Measurements from ENCODE around the gene ETV6.

Gene ETV6

DNA sequence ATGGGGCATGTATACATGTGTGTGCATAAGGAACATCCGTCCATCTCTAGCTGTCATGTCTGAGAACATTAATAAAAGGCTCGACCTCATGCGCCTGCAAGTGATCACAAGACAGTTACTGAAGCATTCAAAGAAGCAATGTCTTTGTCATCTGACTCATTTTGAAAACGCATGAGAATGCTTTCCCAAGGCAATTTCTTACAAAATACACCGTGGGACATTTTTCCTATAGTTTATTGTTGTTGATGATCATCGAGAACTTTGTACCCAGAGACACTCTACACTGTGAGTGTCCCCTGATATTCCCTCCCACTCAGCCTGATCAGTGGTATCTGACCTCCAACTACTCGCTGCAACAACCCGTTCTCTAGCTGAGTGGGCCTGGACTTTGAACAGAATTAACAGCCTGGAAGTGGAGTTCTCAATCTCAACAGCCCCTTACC lies 68.1 kb downstream of the ETV6 start:
- no peak for DNase-seq (ENCODE audit: low read depth)

DNA sequence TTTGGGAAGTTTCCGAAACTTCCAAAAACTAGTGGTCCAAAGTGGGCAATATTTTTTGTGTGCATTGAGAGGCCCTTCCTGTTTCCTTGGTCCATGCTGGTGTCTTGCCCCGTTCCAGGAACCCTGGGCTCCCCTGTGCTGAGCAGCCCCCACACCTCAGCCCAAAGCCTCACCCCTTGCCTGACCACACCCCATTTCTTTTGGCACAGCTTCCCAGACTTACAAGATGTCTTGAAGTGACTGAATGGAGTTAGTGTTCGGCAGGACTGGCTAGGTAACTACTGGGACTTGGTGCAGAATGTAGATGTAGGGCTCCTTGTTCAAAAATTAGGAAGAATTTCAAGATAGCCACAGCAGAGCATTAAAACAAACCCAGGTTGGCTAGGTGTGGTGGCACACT lies 68.6 kb downstream of the ETV6 start:
- no peak for DNase-seq (ENCODE audit: low read depth)

DNA sequence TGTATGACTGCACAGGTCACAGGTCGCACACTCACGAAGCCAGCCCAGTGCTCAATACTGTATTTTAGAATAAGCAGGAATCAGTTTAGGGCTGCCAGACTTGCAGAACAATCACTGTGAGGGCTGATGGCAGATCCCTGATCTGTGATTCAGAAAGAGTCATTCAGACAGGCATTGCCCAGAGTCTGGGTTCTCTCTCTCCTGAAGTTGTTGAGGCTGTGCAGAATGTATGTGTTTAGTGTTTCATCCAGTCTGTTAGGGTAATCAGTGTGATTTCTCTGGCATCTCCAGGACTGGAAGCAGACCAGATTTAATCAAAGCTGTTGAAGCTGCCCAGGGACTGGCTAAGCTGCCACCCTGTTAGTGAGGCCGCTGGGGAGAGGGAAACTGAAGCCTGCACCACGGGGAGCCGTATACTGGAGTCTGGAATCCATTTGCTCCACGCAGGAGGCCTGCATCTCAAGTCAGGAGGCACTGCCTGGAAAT lies 69.3 kb downstream of the ETV6 start:
- no peak for DNase-seq (ENCODE audit: low read depth)

DNA sequence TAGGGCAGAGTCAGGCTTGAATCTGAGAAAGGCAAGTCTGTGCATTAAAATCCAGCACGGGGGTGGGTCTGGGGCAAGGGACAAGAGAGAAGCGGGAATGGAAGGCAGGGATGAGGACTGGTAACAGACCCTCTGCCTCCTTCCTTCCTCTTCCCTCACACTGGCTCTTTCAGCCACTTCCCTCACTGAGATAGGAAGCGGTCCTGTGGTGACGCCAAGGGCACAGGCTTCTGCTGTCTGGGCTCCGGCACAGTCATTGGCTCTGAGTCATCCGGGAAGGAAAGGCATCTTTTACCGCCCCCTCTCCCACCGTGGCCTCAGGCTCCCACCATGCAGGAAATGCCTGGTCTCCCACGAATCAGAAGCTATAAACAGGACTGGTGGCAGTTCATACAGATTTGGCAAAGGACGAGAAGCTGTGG lies 70.2 kb downstream of the ETV6 start:
- no peak for DNase-seq (ENCODE audit: low read depth)

DNA sequence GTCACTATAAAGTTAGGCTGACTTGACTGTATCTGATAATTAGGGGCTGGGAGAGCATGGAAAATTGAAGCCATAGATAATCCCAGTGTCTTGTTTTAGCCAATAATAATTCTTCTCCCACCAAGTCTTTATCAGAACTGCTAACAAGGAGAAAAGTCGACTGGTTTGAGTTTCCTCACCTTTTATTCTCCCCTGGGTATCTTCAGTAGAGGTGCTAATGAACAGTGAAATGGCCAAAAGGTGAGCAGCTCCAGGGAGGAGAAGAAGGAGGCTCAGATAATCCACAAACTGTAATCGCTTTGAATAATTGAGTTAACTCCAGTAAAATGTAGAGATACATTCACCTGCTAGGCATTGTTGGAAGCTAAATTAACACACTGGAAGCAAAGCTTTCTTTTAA lies 72.6 kb downstream of the ETV6 start:
- DNase-seq (ENCODE audit: low read depth), result no peak

DNA sequence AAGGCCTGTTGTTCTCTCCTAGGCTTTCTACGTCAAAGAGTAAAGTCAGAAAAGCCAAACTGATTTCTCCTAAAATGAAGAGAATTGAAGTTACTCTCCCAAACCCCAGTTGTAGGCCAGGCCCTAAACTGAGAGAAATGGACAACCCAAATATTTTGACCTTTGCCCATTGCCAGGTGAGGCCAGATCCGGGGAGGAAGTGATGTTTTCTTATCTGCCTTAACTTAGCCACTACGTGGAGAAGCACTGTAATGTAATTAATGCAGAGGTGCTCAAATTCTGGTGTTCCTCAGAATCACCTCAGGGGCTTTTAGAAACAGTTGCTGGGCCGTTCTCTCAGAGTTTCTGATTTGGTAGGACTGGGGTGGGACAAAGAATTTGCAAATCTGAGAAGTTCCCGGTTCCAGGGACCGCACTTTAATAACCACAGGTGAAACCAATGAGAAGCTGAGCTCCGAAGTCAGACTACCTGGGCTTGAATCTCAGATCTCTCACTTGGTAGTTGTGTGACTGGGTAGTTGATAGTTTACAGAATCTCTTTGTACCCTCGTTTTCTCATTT lies 73.2 kb downstream of the ETV6 start:
- no peak for DNase-seq (ENCODE audit: low read depth)

DNA sequence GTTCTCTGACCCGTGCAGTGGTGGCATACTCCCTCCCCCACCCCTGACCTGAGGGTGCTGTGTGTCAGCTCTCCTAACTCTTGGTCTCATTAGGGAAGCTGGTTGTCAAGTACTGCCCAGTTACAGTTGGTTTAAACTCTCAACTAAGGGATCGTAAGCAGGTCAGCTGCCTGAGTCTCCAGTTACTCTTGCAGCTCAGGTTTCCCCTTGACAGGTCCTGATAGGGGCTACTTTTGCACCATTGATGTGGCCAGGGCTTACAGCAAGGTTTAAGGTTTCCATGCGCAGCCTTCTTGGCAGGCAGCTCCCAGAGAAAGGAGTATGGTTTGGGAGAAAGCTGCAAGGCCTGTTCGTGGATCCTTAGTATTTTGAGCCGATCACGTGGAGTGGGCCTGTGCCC lies 74.5 kb downstream of the ETV6 start:
- DNase-seq (ENCODE audit: low read depth), result no peak

DNA sequence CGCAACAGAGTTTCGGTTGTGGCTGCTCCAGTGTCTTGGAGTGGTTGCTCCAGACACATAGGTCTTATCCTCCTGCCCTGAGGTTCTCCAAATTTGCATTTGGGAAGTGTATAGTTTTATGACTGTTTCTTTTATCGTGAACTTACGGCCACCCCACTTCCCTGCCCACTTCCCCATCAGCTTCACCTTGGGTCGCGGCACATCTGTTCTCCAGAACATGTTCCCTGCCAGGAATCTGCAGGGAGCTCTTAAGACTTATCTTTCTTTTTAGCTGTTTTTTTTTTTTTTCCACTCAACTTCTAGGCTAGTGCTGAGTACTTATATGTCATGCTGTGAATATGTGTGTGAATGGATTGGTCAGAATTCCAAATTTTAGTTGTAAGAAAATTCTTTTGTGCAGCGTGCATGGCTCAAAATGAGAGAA lies 75.4 kb downstream of the ETV6 start:
- DNase-seq (ENCODE audit: low read depth), result no peak

DNA sequence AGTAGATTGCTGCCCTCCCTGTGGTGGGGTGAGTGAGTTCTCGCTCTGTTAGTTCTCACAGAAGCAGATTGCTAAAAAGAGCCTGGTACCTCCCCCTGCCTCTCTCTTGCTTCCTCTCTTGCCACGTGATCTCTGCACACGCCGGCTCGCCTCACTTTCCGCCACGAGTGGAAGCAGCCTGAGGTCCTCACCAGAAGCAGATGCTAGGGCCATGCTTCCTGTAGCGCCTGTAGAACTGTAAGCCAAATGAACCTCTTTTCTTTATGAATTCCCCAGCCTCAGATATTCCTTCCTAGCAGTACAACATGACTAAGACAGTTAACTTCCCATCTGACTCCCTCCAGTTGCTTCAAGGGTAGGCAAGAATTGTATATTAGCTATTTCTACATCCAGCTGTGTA lies 76.2 kb downstream of the ETV6 start:
- DNase-seq (ENCODE audit: low read depth), result no peak

DNA sequence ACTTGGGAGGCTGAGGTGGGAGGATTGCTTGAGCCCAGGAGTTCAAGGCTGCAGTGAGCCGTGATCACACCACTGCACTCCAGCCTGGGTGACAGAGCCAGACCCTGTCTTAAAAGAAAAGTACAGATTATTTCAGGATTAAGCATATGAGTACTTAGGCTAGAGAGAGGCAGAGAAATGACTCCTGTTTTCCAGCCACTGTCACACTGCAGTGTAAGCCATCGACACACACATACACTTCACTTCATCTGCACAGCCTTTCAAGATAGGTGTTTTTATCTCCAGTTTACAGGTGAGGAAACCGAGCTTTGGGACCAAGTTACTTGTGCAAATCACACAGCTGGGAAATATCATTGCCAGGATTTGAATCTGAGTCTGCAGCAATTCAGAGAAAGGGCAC lies 77.2 kb downstream of the ETV6 start:
- no peak for DNase-seq (ENCODE audit: low read depth)

DNA sequence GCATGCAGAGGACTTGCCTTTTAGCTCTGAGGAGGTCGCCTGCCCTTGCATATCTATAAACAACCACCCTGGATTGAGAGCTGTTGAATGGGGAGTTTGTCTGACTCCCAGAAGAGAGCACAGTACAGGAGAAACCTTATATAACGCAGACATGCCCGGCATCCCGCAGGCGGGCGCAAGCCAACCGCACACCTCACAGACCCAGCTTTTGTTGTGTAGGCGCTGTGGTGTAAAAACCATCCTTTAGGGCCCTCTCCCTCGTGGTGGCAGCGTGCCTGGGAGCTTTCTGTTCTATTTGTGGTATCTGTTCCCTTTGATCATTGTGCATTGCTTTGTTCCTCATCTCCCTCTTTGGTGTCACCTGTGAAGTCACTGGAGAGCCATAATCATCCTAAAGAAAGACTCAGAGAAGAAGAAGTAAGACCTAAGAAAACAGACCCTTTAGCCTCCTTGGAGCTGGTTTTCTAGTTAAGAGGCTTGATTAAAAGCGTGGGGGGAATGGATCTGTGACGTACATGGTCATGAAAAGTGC lies 77.7 kb downstream of the ETV6 start:
- no peak for DNase-seq (ENCODE audit: low read depth)

DNA sequence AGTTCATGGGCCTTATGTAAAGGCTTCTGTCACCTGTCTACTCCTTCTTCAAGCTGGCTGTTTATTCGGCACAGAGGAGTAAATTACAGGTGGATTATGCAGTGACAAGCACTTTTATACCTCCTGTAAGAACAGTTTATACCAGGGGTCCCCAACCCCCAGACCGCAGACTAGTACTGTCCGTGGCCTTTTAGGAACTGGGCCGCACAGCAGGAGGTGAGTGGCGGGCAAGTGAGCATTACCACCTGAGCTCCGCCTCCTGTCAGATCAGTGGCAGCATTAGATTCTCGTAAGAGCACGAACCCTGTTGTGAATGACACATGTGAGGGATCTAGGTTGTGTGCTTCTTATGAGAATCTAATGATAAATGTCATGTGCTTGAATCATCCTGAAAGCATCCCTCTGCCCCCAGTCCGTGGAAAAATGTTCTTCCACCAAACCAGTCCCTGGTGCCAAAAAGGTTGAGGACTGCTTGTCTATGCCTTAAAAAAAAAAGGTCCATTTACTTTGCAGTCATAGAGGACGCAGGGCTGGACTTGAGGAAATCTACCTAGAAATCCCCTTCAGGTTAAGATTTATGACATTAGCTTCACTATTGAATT lies 78.8 kb downstream of the ETV6 start:
- no peak for DNase-seq (ENCODE audit: low read depth)

DNA sequence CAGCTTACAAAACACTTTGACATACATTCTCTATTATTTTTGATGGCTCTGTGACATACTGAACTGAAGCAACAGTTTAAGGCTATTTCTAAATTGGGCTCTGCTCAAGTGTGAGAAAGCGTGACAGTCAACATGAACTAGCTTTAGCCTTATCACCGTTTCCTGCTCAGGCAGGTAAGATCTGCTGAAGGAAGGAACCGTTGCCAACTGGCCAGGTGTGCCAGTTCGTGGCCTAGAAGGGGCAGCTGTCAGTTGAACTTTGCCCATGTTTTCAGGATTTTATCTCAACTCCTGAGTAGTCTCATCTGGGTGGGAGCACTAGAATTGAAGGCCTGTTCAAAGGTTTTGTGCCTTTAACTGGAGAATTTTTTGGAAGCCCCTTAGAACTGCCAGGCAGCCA lies 79.5 kb downstream of the ETV6 start:
- no peak for DNase-seq (ENCODE audit: low read depth)

DNA sequence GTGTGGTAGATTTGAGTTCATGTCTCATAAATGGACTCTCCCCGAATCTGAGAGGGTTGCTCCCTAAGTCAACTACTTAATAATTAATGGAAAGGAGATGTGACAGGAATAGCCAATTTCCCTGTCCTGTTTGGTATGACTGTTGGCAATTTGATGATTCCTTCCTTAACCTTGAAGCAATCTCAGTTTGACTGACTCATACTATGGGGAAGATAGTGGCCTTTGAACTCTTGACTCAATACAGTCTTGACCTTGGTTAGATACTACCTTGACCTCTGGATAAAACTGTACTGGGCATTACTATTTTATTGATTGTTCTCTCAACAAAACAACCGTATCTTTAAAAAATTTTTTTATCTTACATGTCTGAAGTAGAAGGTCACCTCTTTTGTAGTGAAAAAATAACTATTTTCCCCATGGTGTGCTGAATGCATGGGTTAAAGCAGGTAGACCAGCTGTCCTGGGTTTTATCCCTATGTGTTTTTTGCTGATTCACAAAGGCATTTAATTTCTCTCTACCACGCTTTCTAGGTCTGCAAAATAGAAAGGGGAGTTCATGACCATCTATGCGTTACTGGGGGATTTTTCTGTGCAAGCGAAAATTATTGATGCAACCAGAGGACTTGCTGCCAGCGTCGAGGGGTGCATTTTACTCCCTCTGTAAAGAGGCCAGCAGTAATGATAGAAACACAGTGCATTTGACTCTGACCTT lies 80.1 kb downstream of the ETV6 start:
- no peak for DNase-seq (ENCODE audit: low read depth)

DNA sequence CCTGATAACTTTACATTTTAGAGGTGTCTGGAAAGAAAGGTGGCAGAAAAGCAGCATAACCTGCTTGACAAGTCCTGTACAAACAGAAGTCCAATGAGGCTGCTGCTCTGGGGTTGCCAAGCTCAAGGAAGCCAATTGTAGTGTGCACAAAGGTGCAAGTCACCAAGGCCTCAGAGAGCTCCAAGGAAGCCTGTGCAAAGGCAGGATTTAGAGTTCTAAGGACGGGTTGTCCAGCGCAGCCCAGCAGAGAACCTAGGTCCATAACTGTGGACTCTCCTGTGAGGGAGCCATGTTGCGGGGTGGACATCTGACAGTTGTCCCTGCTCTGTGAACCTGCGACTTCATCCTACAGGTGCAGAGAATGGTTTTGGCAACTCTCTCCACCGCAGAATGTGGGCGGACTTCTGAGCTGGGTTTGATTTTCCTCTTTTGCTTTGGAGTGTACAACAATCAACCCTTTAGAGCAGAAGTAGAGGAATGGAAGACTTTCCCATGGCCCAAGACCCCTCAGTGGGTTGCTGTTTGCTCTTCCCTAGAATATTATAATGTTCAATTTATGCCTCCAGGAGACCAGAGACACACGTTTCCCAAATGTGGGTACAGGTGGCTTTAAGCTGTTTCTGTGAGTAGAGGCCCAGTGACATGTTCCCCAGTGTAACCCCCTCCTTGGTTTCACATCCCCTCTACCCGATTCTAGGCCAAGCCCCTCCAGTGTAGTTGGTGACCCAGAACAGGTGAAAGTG lies 81.0 kb downstream of the ETV6 start:
- no peak for DNase-seq (ENCODE audit: low read depth)

DNA sequence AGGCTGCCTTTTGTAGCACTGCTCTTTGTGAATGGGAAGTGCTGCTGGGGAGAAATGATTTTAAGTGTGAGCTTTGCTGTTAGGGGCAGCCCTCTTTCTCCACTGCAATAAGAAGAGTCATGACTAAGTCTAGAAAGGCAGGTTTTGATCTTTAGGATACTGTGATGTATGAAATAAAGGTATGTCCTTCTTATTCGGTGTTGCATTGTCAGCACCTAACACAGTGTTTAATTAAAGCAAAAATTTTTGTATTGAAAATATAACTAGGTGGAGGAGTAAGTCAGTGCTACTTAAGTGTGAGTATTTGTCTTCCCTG lies 81.5 kb downstream of the ETV6 start:
- DNase-seq (ENCODE audit: low read depth), result no peak

DNA sequence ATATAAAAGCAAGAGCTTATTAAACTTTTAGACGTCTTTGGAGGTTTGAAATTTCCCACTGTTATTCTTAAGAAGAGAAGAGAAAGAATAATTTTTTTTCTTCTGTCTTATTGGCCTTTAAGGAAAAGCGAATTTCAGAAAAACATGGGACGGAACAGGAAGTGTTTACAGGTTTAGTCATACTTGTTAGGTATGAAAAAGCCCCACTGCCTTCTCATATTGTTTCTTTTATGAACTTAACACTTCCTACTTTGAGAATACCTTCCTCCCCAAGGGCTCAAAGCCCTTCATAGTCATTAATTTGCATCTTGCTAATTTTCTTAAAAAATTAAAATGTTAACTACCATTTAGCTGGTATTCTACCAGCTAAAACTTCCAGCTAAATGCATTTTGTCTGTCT lies 82.0 kb downstream of the ETV6 start:
- no peak for DNase-seq (ENCODE audit: low read depth)

DNA sequence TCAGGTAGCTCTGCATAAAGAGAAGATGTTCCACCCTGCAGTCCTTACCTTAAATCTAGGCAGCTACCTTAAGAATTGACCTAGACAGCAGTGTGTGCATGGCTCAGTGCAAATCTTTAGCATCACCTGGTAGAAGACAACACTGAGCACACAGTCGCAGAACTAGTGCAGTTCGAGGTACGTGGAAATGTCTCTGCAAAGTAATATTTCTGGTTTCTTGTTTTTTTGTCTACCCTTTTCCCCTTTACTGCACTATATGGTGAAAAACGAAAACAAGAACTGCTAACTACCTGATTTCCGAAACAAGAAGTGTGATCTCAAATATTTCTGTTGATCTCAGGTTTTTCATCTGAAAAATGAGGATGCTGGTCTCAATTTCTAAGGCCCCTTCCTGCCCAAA lies 82.5 kb downstream of the ETV6 start:
- DNase-seq (ENCODE audit: low read depth), result no peak

DNA sequence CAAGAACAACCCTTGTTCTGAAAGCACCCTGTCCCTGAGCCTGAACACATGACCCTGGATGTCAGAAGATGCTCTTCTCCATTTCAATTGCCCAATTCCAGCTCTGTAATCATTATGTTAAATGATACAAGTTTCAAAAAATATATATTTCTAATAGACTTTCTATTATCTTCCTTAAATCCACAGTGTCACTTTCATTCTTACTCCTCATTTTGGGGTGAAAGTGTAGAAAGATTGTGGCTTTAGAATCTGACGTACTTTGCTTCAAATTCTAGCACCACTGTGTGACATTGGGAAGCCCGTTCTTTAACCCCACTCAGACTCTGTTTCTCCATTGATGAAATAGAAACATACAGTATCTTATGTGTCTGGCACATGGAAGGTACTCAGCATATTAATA lies 83.2 kb downstream of the ETV6 start:
- no peak for DNase-seq (ENCODE audit: low read depth)

DNA sequence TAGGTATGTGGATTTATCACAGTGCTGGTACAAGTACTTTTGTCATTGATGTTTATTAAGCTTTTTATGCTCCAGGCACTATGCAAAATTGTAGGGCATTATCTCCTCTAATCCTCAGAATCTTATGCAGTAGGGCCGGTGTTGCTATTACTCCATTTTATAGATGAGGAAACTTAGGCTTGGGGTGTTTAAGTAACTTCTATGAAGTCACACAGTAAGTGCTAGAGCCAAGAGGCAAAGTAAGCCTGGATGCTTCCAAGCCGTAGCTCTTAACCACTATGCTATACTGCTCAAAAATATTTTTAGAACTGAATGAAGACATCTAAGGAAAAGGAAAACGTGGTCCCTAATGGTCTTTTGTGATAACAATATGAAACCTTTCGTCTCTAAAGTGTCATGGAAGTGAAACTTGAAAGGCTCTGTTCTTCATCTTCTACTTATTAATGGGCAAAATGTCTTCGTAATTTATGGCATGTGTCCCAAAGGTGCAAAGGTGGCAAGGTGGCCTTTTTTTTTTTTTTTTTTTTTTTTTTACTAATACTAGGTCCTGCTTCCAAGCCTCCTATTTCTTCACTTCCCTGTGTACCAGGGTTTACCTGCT lies 85.2 kb downstream of the ETV6 start:
- no peak for DNase-seq (ENCODE audit: low read depth)

DNA sequence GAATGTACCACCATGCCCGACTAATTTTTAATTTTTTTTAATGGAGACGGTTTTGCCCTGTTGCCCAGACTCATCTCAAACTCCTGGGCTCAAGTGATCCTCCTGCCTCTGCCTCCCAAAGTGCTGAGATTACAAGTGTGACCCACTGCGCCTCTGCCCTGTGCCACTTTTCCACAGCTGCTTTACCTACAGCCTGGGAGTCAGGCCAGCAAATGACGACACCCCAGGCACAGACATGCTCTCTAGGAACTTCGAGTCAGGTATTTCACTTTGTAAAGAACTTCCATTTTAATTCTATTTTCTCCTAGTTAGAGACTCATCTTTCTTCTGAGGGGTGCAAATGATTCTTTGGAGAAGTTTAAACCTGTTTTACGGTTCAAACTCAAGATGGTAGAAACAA lies 89.0 kb downstream of the ETV6 start:
- no peak for DNase-seq (ENCODE audit: low read depth)

DNA sequence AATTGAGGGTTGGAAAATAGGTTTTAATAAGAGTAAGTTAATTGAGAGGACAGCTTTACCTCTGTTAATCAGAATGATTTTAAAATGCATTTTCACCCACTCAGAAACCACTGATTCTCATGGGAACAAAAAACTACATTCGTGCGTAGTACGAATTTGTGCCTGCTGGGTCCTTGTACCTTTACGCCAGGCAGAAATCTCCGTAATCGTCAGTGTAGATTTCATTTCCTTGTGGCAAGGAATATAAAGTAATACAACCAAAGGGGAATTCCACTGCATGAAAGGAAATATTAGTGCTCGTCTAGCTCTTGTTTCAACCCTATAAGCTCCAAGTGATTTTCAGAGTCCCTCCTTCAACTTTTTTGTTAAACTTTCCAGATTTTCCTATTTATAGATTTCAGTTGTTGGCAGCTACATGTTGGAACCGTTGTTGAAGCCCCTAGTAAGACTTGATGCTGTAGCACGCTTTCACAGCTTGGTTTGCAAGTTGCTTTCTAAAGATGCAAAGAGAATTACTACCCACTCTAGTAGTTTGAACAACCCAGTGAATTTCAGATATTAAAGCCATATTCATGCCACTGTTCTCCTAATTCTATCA lies 90.6 kb downstream of the ETV6 start:
- no peak for DNase-seq (ENCODE audit: low read depth)

Data from fibroblast of the conjunctiva (primary cell).